Psoas muscle (tissue), 8 donors: ENCODE results near the gene YJU2. TPM values are rescaled to one million over a fixed set of nuclear protein-coding genes. Genes with fewer than 3 reads are reported as not detected.

Experiments
- ATAC-seq, 4 donors: fragments of 200-7000 bp; cut with Tn5 transposase; one replicate each; pipeline ENCODE4 v1.9.1; 2020; ENCODE audit warnings: moderate library complexity in 3 of 4, mild to moderate bottlenecking in 2 of 4
- DNase-seq, 2 donors: peaks; one replicate each; pipeline ENCODE4 v3.0.0-alpha.2; 2020
- H3K27ac ChIP-seq: fragments of 200-600 bp; one replicate; pipeline ENCODE4 v1.8.0; 2022
- H3K27me3 ChIP-seq, 3 donors: fragments of 200-600 bp in 1 of 3; one replicate each; pipeline versions ENCODE4 v1.6.1 to v1.8.0; 2013 to 2022; ENCODE audit warnings: low read length in 2 of 3, mild to moderate bottlenecking in 2 of 3, moderate library complexity in 1 of 3; ENCODE audit not compliant: insufficient read depth in 3 of 3
- H3K36me3 ChIP-seq, 2 donors: fragments of 200-600 bp in 1 of 2; one replicate each; pipeline versions ENCODE4 v1.6.1 to v1.8.0; 2013 to 2022; ENCODE audit warnings: low read depth in 1 of 2, mild to moderate bottlenecking in 1 of 2, moderate library complexity in 1 of 2; ENCODE audit not compliant: insufficient read depth in 1 of 2
- H3K4me1 ChIP-seq: fragments of 200-600 bp; one replicate; pipeline ENCODE4 v1.8.0; 2022
- H3K4me3 ChIP-seq: fragments of 200-600 bp; one replicate; pipeline ENCODE4 v1.8.0; 2022; ENCODE audit warnings: mild to moderate bottlenecking
- H3K9me3 ChIP-seq: fragments of 200-600 bp; one replicate; pipeline ENCODE4 v1.8.0; 2022
- CTCF ChIP-seq: fragments of 200-600 bp; IDR thresholded peaks from one replicate; pipeline ENCODE4 v1.8.0; 2022; ENCODE audit warnings: antibody characterized with exemption
- WGBS, 3 donors: extraction: QIAGEN DNeasy Blood & Tissue Kit; methylation state at CpG; one replicate each; pipeline versions ENCODE4 v1.1.6 to v1.1.7; 2013; 5-methylcytosine and 5-hydroxymethylcytosine counted together
- intact Hi-C, 2 donors: fragments of 100-400 bp; cut with DNase I; formaldehyde crosslinking; loops; one replicate each; pipeline versions ENCODE4 v1.11.0 to v1.14.2; 2022
- polyA plus RNA-seq, 3 donors: library from polyadenylated mRNA; stranded (reverse); fragments of 200-250 nt; gene quantifications; one replicate each; pipeline ENCODE4 v1.2.3, GENCODE V29; 2013
- total RNA-seq, 4 donors: library from RNA; stranded (reverse); fragmentation: NEBNext Ultra II Directional in 2 of 4; extraction: Animal tissue kit (Norgen Biotek cat#: 25700) in 2 of 4; gene quantifications; one replicate each; pipeline versions ENCODE4 v1.2.1 to v1.2.4, GENCODE V29; 2021 to 2023
- donor health status: healthy with polysubstance abuse.
- donor health status: DM: no; HTN: no; CAD: no; lungs with moderate emphysema.
- donor health status: Bipolar disorder and iron deficiency.
- donor health status: healthy.
- donor health status: DM: yes; HTN: yes; CAD: no.
- donor health status: DM: no; HTN: no; CAD: no.
- donor health status: DM: no; HTN: no; CAD: no.
- donor health status: DM: yes; HTN: yes; CAD: no.

YJU2 gene
- total and polyA plus RNA-seq, 7 donors = 11.7 to 39.9 (median 17.7) TPM

- no peak overlapping the region for H3K27ac ChIP-seq
- H3K27me3 ChIP-seq = peaks cover 0 to 16% (median 7%) of the 10 kb centered on the region in 3 donors
- no peaks in the 10 kb centered on the region for H3K4me1 ChIP-seq
- DNase-seq (no peak), ATAC-seq (no peak)
- 32 to 35% (median 35%) methylated on average over 14 of the region's 14 CpGs for WGBS, 3 donors
- H3K4me3 ChIP-seq = no peak overlapping the region
- no peaks in the 10 kb centered on the region for H3K9me3 ChIP-seq
- intact Hi-C loops = no loop called here
- TF ChIP-seq CTCF = no peak
- H3K36me3 ChIP-seq = no peaks in the 10 kb centered on the region
Measured at GRCh38 chr19:4295972-4296771, 49.3 kb downstream of the YJU2 start.

- no peak overlapping the region for H3K4me3 ChIP-seq
- ATAC-seq (no peak), DNase-seq (no peak)
- H3K36me3 ChIP-seq = no peaks in the 10 kb centered on the region
- intact Hi-C loops = no loop called here
- TF ChIP-seq CTCF = no peak
- H3K27me3 ChIP-seq = peaks cover 0 to 16% (median 4%) of the 10 kb centered on the region in 3 donors
- no peak overlapping the region for H3K27ac ChIP-seq
- H3K4me1 ChIP-seq = no peaks in the 10 kb centered on the region
- no peaks in the 10 kb centered on the region for H3K9me3 ChIP-seq
- WGBS, 3 donors = 74 to 80% (median 76%) methylated on average over 27 of the region's 27 CpGs
Measured at GRCh38 chr19:4297901-4298809, 51.3 kb downstream of the YJU2 start.

- H3K27me3 ChIP-seq = peaks cover 0 to 18% (median 4%) of the 10 kb centered on the region in 3 donors
- no peak overlapping the region for H3K4me3 ChIP-seq
- H3K9me3 ChIP-seq = no peaks in the 10 kb centered on the region
- no peak for ATAC-seq
- 79 to 87% (median 80%) methylated on average over 8 of the region's 8 CpGs for WGBS, 3 donors
- H3K36me3 ChIP-seq = no peaks in the 10 kb centered on the region
- intact Hi-C loops = no loop called here
- no peaks in the 10 kb centered on the region for H3K4me1 ChIP-seq
- no peak for TF ChIP-seq CTCF
- H3K27ac ChIP-seq = no peak overlapping the region
- no peak for DNase-seq
Measured at GRCh38 chr19:4298810-4299550, 52.1 kb downstream of the YJU2 start.

- intact Hi-C loops = no loop called here
- peaks cover 0 to 28% (median 9%) of the 10 kb centered on the region in 3 donors for H3K27me3 ChIP-seq
Measured at GRCh38 chr19:4300589-4300988, 53.7 kb downstream of the YJU2 start.

More at GRCh38 chr19:4300589-4300988, 53.7 kb downstream of the YJU2 start:
- DNase-seq (no peak), ATAC-seq (no peak)
- no peaks in the 10 kb centered on the region for H3K4me1 ChIP-seq
- WGBS, 3 donors = 92 to 94% (median 92%) methylated on average over 3 of the region's 3 CpGs
- no peak overlapping the region for H3K27ac ChIP-seq
- H3K4me3 ChIP-seq = no peak overlapping the region
- H3K9me3 ChIP-seq = no peaks in the 10 kb centered on the region
- no peak for TF ChIP-seq CTCF
- H3K36me3 ChIP-seq = no peaks in the 10 kb centered on the region
